Activated CD4-positive, alpha-beta T cell treated with anti-CD3 and anti-CD28 coated beads for 48 hours (primary cell): ENCODE data around the gene ATOH8.

ENCODE experiments used
- DNase-seq: peaks from one replicate; pipeline ENCODE4 v3.0.0-alpha.2; 2020

ATOH8 gene

DNA sequence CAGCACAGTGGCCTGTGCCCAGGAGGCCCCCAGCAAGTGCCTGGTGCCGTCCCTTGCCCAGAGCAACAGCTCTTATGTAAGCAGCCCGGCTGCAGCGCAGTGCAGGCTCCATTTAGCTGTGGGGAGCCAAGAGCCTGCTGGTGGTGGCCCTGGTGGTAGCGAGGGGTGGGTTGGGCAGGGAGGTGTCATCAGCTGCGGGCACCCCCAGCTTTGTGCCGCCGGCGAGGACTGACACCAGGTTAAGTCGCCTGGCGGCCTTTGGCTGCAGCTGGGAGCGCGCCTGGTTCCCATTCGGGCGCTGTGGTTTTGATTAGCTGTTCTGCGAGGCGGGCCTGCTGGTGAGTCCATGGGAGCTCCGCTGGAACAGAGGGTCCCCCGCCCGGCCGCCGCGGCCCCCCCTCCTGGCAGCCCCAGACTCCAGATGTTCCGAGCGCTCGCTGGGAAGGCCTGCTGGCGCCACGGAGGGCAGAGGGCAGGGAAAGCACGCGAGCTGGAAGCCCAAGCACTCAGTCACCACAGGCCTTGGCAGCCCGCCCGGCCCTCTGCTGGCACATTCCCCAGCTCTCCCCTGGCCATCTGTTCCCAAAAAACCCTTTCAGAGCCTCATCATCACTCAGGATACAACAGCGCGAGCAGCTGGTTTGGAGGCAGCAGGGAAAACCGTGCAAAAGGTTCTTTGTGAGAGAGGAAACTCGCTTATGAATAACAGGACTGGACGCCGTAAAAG, 18.4 kb downstream of the ATOH8 start:
- DNase-seq, result no peak

- DNase-seq, result no peak
These were observed 19.2 kb downstream of the ATOH8 start for GRCh38 chr2:85772841-85773491.

DNA sequence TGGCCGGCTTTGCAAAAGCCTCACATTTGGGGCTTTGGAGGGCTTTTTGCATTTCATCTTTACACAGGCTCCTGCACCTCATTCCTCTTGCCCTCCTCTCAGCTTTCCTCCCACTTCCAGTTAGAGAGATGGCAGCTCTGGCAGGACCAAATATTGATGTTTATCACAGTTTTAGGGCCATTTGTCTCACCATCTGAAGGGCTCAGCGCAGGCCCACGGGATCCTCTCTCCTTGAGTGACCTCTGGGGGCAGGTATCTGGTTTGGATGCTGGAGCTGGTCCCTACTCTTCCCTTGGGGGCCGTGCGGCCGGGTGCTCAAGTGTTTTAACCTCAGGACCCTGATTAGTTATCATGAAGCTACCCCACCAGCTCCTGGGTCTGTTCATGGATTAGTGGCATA, 19.9 kb downstream of the ATOH8 start:
- DNase-seq, result no peak

GRCh38 chr2:85774126-85774978, 20.6 kb downstream of the ATOH8 start:
- no peak for DNase-seq

GRCh38 chr2:85775406-85776381, 21.9 kb downstream of the ATOH8 start:
- DNase-seq, result no peak

- DNase-seq, result no peak
These were observed 22.9 kb downstream of the ATOH8 start for GRCh38 chr2:85776672-85777071.

GRCh38 chr2:85777441-85777861, 23.7 kb downstream of the ATOH8 start:
- no peak for DNase-seq

GRCh38 chr2:85778646-85779379, 25.0 kb downstream of the ATOH8 start:
- DNase-seq, result no peak

GRCh38 chr2:85779641-85780315, 26.0 kb downstream of the ATOH8 start:
- no peak for DNase-seq

DNA sequence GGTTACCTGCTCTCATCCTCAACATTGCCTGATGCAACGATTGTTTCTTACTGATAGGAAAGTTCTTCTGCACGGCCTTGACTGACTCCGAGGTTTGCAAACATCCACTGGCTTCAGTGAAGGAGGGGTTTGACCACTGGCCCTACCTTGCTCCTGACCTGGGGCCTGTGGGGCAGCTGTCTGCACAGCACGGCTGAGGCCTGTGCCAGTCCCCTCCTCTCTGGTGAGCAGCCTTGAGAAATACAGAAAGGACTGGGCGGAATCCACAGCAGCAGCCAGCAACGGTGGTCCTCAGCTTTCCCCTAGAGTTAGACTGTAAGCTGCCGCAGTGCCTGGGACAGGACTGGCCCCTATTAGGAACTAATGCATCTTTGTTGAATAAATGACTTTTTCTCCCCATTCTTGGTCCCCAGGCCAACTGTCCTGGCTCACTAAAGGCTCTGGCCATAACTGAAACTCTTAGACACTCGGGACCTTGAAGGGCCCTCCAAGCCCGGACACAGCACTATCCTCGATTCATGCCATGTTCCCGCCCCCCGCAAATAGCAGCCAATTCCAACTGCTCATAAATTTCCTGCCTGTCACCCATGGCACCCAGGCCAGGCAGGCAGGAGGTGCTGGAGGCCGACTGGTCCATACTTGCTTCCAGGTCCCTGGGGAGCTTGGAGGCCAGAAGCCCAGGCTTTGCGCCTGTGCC, 26.7 kb downstream of the ATOH8 start:
- no peak for DNase-seq

- no peak for DNase-seq
These were observed 27.2 kb downstream of the ATOH8 start for GRCh38 chr2:85781013-85781332.

DNA sequence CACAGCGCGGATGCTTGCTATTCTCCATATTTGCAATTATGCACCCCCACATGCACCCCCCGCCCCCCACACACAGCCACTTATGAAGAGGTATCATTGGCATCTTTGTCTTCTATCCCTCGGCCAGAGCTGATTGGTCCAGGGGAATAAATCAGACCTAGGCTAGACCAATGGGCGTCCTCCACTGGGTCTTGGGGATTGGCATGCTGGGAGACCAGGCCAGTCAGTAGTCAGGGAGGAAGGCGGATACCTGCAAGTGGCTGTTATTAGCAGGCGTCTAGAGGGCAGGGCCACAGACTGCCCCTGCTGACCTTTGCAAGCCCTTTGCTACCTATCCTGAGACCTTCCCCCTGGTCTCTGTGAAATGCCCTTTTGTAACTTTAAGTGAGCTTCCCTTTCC, 30.0 kb downstream of the ATOH8 start:
- no peak for DNase-seq

DNA sequence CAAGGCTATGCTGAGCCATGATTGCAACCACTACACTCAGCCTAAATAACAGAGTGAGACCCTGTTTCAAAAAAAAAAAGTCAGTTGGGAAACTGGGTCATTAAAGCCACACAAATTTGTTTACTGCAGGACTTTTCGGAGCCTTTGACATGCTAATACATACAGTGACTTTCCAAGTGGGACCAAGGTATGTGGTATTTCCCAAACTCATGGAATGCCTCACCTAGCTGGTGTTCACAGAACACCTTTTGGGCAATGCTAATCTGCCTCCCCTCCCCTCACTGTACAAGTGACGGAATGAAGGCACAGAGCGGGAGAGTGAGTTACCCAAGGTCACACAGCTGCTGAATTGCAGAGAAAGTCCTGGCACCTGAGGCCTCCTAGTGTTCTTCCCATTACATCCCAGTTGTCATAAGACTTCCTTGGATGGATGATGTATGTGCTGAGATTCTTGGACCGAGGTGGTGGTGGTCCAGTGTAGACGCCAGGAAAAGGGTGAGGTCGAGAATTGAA, 30.7 kb downstream of the ATOH8 start:
- DNase-seq, result no peak

- DNase-seq, result peak; percentile 14
These were observed 31.4 kb downstream of the ATOH8 start for GRCh38 chr2:85785027-85785822.

DNA sequence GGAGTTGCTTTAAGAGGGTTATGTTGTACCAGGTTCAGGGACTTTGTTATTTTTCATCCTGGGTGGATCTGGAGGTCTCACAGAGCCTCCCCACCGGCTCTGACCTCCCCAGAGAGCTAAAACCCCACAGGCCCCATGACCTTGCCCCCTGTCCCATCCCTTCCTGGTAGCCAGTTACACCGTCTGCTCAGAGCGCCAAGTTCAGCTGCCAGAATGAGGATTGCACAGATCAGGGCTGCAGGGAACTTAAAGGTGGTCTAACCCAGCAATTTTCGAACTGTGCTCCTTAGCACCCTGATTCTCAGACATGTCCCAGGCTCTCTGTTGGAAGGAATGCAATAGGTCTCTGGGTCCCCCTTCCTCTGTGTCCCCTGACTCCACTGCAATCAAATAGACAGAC, 32.1 kb downstream of the ATOH8 start:
- DNase-seq, result no peak

DNA sequence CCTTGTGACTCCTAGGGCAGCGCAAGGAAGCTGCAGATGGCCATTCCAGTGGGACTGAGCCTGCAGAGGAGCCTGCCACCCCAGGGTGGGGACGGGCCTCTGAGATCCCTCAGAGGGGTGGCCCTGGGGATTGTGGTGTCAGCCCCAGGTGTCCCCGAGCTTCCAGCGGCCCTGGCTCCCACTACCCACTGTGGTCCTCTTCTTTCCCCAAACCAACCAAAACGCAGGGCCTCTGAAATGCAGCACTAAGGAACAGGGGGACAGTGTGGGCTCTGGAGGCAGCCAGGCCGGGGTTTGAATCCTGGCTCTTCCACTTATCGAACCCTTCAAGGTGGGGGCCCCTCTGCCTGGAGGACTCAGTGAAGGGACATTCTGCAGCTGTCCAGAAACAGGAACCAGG, 32.7 kb downstream of the ATOH8 start:
- no peak for DNase-seq

GRCh38 chr2:85786865-85787264, 33.1 kb downstream of the ATOH8 start:
- no peak for DNase-seq

DNA sequence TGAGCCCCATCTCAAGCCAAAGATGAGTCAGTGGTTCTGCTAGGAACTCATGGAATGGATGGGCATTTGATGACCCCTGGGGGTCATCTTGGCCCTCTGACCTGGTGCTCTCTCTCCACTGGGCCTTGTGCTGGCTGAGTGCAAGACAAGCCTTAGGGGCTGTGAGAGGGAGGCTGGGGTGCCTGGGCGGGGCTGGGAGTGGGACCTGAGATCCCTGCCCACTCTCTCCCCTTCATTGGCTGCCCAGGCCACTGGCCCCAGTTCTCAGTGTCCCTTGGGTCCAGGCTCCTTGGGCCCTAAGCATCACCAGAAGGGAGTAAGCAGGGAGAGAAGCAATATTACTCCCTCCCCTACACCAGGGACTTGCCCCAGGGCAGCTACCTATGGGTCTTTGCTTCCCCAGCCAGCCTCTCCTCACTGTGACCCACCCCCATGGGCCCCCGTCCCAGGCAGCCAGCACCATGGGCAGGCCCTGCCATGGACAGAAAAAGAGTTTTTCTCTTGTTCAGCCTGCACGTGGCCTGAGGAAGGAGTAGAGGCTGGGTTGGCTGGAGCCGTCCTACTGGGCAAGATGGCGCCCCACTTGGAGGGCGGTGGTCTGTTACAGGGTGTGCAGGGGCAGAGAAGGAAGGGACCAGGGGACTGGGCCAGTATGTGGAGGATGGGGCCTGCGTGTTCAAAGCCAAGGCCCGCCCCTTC, 33.6 kb downstream of the ATOH8 start:
- DNase-seq, result no peak

GRCh38 chr2:85787981-85788340, 34.2 kb downstream of the ATOH8 start:
- no peak for DNase-seq
